HG03521 (cell line): ENCODE measurements around the gene ROBO1.

Experiments used
- ATAC-seq: cut with Tn5 transposase; IDR thresholded peaks from one replicate; pipeline ENCODE4 v1.9.1; 2021; ENCODE audit warnings: mild to moderate bottlenecking, moderate library complexity; ENCODE audit not compliant: unreplicated experiment

ROBO1 gene

DNA sequence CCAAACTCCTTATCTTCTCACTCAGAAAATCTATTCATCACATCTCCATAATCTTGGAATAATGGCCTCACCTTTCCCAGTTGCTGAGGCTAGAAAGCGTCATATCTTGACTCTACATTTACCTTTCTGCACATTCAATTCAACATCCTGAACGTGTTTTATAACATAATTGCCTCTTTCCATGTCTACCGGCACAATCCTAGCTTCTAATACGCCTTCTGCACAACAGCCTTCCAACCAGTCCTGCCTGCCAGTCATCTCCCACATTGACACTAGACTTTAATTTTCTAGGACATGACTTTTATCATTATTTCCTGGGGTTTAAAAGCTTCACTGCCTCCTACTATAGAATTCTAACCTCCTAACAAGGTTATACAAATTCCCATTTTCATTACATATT, 906.6 kb downstream of the ROBO1 start:
- ATAC-seq, result no peak

DNA sequence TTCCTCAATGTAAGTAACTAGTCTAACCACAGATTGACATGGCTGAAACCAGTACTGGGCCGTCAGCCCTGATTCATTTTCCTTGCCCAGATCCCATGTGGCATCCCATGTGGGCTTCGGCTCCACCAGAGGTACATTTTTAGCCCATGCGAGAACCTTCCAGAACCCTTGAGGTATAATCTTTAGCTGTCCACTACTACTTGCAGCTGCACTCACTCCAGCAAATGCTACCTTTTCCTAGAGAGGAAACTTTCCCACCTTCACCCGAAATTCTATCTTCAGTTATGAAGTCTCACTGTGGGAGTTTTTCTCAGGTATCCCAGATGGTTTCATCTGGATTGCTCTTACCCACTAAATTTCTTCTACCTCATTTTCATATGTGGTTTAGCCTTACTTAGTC, 907.2 kb downstream of the ROBO1 start:
- ATAC-seq, result no peak

DNA sequence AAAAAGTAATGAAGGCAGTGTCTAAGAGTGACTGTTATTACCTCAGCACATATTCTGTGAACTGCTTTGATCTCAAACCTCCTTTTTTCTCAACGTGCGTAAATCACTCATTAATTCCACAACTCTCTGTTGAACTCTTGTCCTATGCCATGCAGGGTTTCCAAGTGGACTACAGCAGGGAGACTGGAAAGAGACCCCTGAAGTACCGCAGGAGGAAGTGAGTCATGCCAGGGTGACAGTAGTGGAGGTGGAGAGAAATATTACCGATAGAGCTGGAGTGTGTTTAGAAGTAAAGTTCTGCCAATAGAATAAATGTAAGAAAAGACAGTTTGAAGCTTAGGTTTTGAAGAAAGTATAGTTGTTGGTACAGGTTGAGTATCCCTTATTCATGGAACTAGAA, 908.9 kb downstream of the ROBO1 start:
- ATAC-seq, result no peak

DNA sequence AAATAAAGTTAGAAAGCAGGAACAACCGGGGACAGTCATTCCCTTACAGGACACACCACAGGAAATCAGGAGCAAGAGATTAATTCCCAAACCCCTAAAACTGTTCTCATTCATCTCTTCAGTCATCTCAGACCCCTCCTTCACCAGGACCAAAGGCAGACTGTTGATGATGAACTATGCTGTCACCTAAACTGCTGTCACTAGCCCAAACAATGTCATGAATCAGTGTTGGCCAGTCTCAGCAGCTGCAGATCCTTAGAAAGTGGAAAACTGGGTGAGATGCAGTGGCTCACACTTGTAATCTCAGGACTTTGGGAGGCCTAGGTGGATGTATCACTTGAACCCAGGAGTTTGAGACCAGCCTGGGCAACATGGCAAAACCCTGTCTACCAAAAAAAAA, 909.6 kb downstream of the ROBO1 start:
- no peak for ATAC-seq

DNA sequence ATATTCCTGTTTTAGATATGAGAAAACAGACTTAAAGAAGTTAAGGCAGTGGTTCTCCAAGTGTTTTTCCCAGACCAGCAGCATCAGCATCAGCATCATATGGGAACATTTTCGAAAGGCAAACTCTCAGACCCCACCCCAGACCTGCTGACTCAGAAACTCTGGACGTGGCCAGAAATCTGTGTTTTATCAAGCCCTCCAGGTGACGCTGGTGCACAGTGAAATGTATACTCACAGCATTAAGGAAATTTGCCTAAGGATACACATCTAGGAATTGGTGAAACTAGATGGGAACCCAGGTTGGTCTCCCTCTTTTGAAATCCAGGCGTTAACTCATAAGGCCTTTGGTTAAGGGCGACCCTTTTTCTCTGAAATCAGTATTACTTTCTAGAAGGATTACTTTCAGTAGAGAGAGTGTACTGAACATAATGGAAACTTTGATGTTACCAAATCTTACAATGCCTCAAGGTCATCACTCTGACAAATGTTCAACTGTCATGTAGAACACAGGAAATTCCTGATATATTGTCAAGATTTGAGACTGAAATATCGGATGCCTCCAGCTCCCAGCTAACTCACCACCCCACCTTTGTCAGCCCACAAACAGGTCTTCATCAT, 910.2 kb downstream of the ROBO1 start:
- ATAC-seq, result no peak

DNA sequence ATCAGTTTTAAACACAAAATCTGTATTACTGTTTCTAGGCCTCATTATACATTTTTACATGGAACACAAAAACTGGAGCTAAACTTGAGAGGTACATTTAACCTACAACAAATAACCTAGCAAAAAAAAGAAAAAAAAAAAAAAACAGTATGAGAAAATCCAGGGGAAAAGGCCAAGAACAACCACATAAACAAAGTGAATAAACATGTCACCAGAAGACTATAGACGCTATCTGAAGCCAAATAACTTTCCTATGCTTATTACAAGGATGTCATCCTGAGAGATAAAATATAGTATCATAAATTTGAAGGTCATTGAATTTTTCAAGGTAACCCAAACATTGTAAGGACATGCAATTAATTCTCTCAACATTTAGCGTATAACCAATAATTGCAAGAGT, 911.6 kb downstream of the ROBO1 start:
- no peak for ATAC-seq

DNA sequence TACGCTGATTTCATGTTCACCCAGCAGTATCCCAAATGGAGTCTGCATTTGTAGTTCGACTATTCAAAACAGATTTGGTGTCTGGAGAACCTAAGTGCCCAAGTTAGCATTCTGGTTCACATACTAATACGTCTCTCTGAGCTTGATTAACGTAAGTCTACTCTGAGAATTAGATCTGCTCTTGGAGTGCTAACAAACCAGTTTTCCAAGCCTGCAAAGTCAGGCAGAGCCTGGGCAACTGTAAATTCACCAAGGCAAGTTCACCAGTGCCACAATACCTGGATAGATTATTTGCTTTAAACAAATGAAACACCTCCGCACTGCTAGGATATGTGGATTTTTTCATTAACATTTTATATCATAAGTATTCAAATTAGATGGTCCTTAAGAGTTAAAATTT, 912.6 kb downstream of the ROBO1 start:
- no peak for ATAC-seq

DNA sequence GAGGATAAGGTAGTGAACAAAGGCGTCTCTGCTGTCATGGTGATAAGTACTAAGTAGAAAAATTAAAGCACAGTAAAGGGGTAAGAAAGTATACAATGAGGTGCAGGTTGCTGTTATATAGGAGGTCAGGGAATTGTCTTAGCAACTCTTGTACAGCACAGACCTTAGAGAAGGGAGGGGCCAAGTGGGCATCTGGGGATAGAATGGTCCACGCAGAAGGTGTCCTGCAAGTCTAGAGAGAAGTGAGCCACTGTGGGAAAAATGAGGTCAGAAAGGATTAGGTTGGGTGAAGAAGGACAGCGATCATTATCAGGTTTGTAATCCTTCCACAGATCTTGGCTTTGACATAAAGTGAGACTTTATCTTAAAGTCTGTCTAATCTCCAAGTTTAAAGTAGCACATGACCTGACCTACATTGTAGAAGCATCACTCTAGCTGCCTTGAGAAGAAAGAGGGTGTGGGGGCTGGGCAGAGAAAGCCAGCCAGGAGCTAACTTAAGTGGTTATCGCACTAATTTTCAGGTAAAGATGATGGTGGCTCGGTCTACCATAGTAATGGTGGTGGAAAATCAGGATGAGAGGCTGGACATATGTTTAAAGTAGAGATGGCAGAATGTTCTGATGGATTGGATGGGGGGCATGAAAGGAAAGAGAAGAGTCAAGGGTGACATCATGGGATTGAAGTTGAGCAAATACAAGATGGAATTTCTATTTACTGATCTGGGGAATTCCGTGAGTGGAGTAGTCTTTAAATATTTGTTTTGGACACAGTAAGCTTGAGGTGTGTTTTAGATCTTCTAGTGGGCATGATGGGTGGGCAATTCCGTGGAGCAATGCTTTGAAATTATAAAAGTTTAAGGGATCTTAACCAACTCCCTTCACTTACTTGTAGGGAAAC, 919.2 kb downstream of the ROBO1 start:
- no peak for ATAC-seq

DNA sequence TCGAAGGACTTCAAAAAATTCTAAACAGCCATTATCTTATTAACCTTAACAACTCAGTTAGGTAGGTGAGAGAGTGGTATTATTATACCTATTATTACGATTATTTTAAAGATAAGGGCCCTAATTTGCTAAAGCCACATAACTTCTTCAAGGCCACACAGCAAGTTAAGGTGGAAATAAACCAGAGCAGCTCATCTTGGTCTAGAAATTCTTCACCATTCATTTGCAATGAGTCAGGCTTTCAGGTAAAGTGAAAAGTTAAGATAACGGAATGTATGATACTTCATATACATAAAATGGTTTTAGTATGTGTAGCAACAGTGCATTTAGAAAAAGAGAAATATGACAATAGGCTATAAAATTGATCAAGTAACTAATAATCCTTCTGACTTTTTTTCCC, 920.2 kb downstream of the ROBO1 start:
- no peak for ATAC-seq

DNA sequence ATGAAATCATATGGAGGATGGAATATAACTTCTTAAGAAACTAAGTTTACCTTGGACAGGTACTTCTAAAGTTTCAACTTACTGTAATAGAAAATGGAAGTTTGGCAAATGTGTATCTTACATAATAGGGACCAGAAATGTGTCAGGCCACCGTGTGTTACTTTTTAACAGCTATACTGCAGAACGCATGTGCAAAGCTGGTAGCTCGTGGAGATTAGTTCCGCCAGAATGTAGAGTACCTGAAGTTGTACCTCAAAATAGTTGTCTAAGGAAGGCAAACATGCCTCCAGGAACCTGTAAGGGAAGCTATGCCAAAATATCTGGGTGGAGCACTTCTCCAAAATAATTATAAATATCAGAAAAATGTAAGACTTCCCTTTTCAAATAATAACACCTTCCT, 920.6 kb downstream of the ROBO1 start:
- no peak for ATAC-seq

DNA sequence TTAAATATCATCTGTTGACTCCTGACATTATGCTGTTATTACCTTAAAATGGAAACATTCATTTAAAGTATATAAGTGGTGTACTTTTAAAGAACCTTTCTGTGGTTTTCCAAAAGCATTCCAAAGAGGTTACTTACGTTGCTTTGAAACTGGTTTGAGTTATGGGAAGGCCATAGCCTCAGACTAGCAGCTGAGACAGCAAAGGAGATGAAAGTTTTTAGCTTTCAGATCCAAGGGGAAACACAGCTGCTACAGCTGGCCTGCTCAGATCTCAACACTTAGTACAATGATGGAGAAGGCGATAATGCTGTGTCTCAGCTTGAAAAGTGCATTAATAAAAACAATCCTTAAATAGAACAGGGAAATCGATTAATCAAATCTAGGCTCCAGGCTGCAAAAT, 921.1 kb downstream of the ROBO1 start:
- no peak for ATAC-seq

DNA sequence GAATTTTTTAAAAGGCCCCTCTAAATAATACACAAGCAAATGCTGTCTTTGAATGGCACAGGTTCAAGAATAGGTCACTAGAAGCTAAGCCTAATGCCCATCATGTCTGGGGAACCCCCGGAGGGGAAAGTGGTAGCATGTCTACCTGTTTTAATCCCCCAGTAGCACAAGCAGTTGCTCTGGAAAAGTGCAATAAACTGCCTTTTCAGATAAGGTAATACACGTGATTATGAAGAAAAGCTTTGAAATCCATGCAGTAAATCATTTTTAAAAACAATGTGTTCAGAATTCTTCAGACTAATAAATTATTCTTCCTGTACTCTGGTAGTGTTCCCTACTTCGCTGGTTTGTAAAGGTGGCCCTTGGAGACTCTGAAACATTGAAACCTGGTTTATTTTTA, 922.2 kb downstream of the ROBO1 start:
- ATAC-seq, result no peak

DNA sequence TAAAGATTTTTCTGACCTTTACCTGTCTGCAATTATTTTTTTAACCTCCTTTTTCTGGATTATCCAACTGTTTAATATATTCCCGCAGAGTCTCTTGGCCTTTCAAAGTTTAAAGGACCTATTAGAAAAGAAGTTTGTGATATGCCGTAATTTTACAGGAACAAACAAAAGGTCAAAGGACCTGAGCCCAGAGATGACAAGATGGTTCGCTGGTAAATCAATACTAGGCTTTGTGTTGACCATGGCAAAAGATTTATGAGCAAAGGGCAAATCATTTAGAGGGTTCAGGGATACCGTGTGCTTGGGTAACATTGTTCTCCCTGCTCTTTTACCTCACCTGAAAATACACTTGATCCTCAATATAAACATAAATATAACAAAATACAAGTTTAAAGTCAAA, 923.5 kb downstream of the ROBO1 start:
- no peak for ATAC-seq

DNA sequence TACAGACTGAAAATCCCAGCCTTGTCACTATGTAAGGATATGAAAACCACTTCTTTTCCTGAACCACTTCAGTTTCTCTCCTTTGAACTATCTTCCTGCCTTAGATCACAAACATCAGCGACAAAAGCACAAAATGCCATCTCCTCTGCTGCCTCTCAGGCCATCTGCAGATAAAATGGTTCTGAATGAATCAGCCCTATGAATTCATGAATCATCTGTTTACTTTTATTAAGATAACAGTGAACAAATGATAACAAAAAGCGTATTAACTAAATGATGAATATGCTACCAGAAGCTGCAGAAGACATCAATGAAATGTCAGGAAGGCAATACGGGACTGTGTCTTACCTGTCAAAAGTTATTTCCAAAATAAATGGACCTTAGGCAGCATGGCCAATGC, 928.1 kb downstream of the ROBO1 start:
- no peak for ATAC-seq

DNA sequence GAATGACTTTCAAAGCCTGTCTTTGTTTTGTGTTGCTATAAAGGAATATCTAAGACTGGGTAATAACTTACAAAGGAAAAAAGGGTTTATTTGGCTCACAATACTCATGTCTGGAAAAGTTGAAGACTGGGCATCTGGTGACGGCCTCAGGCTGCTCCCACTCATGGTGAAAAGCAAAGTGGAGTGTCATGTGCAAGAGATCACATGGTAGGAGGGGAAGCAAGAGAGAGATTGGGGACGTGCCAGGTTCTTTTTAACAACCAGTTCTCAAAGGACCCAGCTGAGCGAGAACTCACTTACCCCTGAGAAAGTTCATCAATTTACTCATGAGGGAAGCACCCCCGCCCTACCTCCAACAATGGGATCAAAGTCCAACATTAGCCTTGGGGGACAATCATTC, 929.4 kb downstream of the ROBO1 start:
- no peak for ATAC-seq

DNA sequence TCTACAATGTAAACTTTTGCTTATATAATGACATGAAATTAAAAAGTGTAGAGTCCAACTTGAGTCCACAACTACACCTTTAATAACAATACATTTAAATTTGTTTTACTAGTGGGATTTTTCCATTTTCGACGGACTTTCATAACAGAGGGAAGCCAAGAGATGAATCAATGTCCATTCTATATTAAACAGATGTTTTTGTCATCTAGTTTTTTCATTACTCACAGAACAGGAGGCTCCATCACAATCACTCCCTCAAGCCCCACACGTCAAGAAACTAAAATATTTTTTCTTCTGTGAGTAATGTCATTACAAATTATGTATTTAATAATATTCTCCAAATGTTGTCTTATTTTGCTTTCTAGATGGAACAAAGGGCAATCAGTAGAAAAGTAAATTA, 932.9 kb downstream of the ROBO1 start:
- ATAC-seq, result no peak

DNA sequence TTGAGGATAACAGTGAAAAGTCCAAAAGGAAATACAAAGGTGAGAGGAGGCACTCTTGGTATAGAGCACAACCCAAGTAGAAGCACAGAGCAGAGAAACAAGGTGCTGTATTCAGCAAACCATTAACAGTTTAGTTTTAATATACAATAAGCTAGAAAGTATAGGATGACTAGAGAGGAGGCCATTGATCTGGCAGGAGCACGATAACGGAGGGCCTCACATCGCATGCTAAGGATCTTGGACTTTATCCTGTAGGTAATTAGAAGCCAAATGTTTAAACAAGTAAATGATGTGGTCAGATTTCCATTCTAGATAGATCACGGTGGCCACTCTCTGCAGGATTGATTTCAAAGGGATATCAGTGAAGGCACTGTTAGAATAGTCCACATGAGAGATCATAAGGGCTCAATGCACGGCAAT, 935.0 kb downstream of the ROBO1 start:
- ATAC-seq, result no peak

DNA sequence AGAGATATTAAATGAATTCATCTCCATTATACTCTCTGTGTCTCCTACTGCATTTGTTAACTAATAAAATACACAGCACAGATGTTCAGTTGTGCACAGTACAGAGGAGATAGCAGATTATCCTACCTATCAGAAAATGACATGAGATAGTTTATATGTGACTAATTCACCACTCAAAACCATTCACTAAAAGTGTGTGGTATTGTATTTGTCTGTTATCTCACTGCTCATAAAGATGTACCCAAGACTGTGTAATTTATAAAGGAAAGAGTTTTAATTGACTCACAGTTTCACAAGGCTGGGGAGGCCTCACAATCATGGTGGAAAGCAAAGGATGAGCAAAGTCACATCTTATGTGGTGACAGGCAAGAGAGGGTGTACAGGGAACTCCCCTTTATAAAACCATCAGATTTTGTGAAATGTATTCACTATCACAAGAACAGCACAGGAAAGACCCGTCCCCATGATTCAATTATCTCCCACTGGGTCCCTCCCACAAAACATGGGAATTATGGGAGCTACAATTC, 936.3 kb downstream of the ROBO1 start:
- ATAC-seq, result no peak

DNA sequence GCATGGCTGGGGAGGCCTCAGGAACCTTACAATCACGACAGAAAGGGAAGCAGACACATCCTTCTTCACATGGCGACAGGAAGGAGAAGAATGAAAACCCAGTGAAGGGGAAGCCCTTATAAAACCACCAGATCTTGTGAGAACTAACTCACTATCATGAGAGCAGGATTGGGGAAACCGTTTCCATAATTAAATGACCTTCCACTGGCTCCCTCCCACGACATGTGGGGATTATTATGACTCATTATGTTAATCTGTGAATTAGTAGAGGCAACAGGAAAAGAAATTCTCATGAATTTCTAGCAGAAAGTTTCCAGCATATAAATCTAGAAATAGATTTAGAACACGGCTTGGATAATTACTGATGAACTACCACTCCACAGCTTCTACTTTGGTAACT, 937.3 kb downstream of the ROBO1 start:
- ATAC-seq, result no peak

DNA sequence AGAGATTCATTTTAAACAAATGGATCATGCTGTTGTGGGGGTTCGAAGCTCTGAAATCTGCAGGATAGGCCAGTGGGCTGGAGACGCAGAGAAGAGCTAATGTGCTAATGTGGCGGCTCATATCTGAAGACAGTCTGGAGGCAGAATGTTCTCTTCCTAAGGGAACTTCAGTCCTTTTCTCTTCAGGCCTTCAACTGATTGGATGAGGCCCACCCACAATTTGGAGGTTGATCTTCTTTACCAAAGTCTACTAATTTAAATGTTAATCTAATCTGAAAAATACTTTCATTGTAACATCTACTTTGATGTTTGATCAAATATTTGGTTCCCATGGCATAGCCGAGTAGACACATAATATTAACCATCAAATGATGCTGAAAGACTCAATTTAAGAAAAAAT, 940.2 kb downstream of the ROBO1 start:
- no peak for ATAC-seq

DNA sequence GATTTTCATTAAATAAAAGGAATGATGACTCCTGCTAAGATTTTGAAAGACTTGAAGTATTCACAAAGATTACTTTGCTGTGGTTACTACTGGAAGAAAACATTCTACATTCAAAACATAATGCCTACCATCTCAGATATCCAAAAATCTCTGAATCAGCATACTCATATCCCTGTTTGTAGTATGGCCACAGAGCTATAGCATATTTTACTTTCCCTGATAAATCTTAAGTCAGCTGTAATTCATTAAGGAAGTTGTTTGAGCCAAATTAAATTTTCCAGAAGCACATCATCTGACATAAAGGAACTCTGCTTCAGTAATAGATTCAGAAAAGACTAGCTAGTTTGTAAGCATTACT, 942.0 kb downstream of the ROBO1 start:
- ATAC-seq, result no peak

DNA sequence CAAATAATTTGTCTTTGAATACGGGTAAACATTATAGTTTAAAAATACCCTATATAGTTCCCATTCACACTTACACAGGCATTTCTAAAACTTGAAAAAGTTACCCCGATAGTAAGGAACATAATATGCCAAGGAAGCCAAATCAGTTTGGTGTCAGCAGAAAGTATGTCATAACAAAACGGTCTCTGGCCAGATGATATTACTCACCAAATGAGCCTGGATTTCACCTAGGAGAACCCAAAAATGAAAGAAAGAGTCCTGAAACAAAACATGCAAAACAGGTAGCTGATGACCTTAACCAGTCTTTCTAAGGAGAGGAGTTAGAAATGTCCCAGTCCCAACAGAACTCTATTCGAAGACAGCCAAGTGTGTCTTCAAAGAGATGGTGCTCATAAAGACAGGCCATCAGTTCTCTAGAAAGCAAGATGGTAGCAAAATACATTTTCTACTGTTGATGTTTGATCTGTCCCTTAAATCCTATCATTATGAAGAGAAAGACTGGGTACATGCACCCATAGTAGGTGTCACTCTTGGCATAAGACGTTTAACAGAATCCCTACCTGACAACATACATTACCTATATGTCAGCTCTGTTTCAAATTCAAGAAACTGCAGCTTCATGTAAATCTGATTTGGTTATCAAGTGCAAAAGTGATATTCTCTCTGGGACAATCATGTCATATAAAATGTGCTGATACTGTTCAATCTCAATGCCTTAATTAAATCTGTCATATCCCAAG, 942.5 kb downstream of the ROBO1 start:
- ATAC-seq, result no peak
